ENCODE measurements around the gene MAPKBP1.

The MAPKBP1 gene

GRCh38 chr15:41809121-41809520 is 34.8 kb downstream of the MAPKBP1 start:
- DNase-seq (ENCODE audit: low read depth in 3 of 3), result no peak

GRCh38 chr15:41809526-41810220 is 35.4 kb downstream of the MAPKBP1 start:
- no peak for DNase-seq (ENCODE audit: low read depth in 3 of 3)

GRCh38 chr15:41810651-41811431 is 36.6 kb downstream of the MAPKBP1 start:
- no peak for DNase-seq (ENCODE audit: low read depth in 3 of 3)

GRCh38 chr15:41811432-41812195 is 37.3 kb downstream of the MAPKBP1 start:
- peak; percentile 58 to 72 (median 62) for DNase-seq (ENCODE audit: low read depth in 3 of 3)

- no peak for DNase-seq (ENCODE audit: low read depth in 3 of 3)
Observed at GRCh38 chr15:41812820-41813375, 38.6 kb downstream of the MAPKBP1 start.

GRCh38 chr15:41813426-41813825 is 39.1 kb downstream of the MAPKBP1 start:
- DNase-seq (ENCODE audit: low read depth in 3 of 3), result no peak

- no peak for DNase-seq (ENCODE audit: low read depth in 3 of 3)
Observed at GRCh38 chr15:41814534-41814933, 40.2 kb downstream of the MAPKBP1 start.

GRCh38 chr15:41816788-41817187 is 42.5 kb downstream of the MAPKBP1 start:
- DNase-seq (ENCODE audit: low read depth in 3 of 3), result no peak

GRCh38 chr15:41817327-41817726 is 43.0 kb downstream of the MAPKBP1 start:
- DNase-seq (ENCODE audit: low read depth in 3 of 3), result no peak

- no peak for DNase-seq (ENCODE audit: low read depth in 3 of 3)
Observed at GRCh38 chr15:41817781-41818180, 43.5 kb downstream of the MAPKBP1 start.

- DNase-seq (ENCODE audit: low read depth in 3 of 3), result no peak
Observed at GRCh38 chr15:41819455-41820050, 45.3 kb downstream of the MAPKBP1 start.

- no peak for DNase-seq (ENCODE audit: low read depth in 3 of 3)
Observed at GRCh38 chr15:41820791-41821423, 46.6 kb downstream of the MAPKBP1 start.

- no peak for DNase-seq (ENCODE audit: low read depth in 3 of 3)
Observed at GRCh38 chr15:41821831-41822230, 47.5 kb downstream of the MAPKBP1 start.

- DNase-seq (ENCODE audit: low read depth in 3 of 3), result no peak
Observed at GRCh38 chr15:41822471-41822870, 48.2 kb downstream of the MAPKBP1 start.

- DNase-seq (ENCODE audit: low read depth in 3 of 3), result no peak
Observed at GRCh38 chr15:41822957-41823356, 48.7 kb downstream of the MAPKBP1 start.

GRCh38 chr15:41823502-41823901 is 49.2 kb downstream of the MAPKBP1 start:
- DNase-seq (ENCODE audit: low read depth in 3 of 3), result no peak

- no peak for DNase-seq (ENCODE audit: low read depth in 3 of 3)
Observed at GRCh38 chr15:41824062-41824745, 49.9 kb downstream of the MAPKBP1 start.

- no peak for DNase-seq (ENCODE audit: low read depth in 3 of 3)
Observed at GRCh38 chr15:41825145-41825544, 50.9 kb downstream of the MAPKBP1 start.

- DNase-seq (ENCODE audit: low read depth in 3 of 3), result no peak
Observed at GRCh38 chr15:41825572-41826535, 51.6 kb downstream of the MAPKBP1 start.
